ENCODE results near the gene SLC9A4.
"Not testable (repeated sequence)": the region's sequence is repeated elsewhere in the genome, so short reads cannot be mapped to it uniquely, and the experiment has no call there.

SLC9A4 gene

DNA sequence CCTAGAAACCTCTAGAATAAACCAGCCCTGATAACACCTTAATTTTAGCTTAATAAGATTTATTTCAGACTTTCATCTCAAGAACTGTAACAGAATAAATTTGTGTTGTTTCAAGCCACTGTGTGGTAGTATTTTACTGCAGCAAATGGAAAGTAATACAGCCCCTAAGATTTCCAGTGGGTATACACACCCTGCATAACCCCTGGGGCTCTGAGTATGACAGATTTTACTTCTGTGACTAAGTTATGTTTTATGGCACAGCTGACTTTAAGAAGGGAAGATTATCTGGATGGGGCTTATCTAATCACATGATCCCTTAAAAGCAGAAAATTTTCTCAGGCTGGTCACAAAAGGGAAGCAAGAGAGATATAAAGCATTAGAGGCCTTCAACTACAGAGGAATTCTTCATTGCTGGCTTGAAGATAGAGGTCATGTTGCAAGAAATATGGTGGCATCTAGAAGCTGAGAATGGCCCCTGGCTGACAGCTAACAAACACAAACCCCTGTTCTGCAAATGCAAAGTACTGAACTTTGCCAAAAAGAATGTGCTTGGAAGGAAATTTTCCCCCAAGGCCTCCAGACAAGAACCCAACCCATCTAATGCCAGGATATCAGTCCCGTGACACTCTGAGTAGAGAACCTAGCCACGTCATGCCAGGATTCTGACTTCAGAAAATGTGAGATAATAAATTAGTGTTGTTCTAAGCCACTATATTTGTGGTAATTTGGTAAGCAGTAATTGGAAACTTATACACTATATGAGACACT lies 78.5 kb downstream of the SLC9A4 start:
- no peak for DNase-seq

DNA sequence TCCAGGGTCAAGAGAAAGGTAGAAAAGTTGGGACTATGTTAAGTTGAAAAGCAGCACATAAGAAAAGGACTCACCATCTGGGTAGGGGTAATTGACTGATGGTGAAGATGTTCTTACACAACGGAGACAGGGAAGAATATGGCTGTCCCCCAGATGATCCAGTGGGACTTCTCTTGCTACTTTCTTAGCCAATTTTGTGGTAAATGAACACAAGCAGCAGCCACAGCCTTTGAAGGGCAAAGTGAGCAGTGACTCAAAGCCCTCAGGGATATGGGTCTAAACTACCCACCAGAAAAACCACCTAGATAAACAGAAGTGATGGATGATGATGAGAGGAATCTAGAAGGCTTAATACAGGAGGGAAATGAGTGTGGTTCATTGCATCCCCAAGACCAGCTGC lies 80.6 kb downstream of the SLC9A4 start:
- no peak for DNase-seq

DNA sequence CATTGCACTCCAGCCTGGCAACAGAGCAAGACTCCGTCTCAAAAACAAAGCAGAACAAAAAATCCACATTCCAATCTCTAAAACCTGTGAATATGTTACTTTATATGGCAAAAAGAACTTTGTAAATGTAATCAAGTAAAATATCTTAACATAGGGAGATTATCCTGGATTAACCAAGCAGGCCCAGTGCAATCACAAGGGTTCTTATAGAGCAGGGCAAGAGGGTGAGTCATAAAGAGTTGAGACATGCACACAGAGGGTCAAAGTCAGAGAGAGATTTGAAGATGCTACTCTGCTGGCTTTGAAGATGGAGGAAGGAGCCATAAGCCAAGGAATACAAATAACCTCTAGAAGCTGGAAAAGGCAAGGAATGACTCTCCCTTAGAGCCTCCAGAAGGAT lies 85.4 kb downstream of the SLC9A4 start:
- DNase-seq: no peak

DNA sequence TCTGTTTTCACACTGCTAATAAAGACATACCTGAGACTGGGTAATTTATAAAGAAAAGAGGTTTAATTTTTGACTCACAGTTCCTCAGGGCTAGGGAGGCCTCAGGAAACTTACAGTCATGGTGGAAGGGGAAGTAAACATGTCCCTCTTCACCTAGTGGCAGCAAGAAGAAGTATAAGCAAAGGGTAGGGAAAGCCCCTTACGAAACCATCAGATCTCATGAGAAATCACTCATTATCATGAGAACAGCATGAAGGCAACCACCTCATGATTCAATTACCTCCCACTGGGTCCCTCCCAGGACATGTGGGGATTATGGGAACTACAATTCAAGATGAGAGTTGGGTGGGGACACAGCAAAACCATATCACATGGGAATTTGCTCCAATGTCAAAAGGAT lies 89.5 kb downstream of the SLC9A4 start:
- not testable (repeated sequence) for DNase-seq

DNA sequence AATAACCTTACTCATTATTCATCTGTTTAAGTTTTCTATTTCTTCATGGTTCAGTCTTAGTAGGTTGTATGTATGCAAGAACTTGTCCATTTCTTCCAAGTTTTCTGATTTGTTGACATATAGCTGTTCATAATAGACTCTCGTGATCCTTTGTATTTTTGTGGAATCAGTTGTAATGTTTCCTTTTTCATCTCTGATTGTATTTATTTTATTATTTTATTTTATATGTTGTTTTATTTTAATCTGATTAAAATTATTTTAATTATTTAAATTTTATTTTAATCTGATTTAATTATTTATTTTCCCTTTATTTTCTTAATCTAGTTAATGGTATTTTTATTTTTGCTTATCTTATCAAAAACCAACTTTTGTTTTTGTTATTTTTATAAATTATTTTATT lies 102.9 kb downstream of the SLC9A4 start:
- DNase-seq: no peak

DNA sequence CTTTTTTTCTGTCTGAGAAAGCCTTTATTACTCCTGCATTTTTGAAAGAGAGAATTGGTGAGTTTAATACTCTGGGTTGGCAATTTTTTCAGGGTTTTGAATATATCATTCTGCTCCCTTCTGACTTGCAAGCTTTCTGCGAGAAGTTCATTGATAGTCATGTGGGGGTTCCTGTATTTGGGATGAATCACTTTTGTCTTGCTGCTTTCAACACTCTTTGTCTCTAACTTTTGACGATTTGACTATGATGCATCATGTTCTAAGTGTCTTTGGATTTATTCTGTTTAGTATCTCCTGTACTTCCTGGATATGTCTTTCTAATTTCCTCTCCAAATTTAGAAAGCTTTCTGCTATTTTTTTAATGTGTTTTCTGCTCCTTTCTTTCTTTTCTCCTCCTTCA lies 105.3 kb downstream of the SLC9A4 start:
- DNase-seq: no peak

DNA sequence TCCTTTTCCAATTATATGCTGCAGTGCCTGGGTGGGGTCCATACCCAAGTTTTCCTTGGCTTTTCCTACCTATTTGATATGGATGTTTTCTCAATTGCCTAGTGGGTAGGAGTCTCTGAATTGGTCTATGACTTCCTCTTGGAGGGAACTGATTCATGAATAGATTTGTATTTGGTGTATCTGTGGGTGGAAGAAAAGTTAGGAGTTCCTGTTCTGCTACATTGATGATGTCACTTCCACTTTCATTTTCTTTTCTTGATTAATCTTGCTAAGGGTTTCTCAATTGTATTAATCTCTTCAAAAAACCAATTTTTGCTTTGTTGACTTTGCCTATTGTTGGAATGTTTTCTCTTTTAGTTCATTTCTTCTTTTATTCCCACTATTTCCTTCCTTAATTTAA lies 108.9 kb downstream of the SLC9A4 start:
- no peak for DNase-seq

DNA sequence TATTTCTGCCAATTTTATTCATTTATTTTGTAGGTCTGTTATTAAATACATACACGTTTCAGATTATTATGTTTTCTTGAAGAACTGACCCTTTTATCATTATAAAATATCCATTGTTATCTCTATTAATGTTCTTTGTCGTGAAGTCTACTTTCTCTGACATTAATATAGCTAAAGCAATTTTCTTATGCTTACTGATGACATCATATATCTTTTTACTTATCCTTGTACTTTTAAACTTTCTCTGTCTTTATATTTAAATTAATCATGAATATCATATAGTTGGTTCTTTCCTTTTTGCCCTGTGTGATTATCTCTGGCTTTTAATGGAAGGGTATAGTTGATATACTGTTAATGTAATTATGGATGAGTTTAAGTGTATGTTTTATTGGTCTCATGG lies 109.8 kb downstream of the SLC9A4 start:
- DNase-seq: no peak
